HG03354 (cell line): ENCODE measurements around the gene ETV6.
"Not testable (repeated sequence)": the region's sequence is repeated elsewhere in the genome, so short reads cannot be mapped to it uniquely, and the experiment has no call there.

Experiments
- ATAC-seq: cut with Tn5 transposase; IDR thresholded peaks from one replicate; pipeline ENCODE4 v1.9.1; 2021; ENCODE audit warnings: mild to moderate bottlenecking; ENCODE audit not compliant: unreplicated experiment, poor library complexity, severe bottlenecking

Gene ETV6

DNA sequence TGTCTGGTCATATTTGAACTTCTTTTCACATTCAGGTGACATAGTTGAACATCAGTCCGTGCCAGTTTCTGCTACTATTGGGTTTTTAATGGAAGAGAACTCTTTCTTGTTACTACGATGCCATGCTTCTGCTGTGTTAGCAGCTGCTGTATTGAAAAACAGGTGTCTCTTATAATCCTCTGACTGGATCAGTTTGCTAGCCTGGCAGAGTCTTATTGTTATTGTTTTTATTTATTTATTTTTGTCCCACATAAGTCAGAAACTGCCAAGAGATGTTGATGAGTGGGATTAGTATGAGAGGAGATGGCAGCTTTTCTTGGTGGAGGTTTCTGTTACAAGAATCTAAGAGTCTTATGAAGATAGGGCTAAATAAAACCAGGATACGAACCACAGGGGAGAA is 14.6 kb downstream of the ETV6 start:
- ATAC-seq = no peak

GRCh38 chr12:11666131-11667050 is 16.9 kb downstream of the ETV6 start:
- no peak for ATAC-seq

DNA sequence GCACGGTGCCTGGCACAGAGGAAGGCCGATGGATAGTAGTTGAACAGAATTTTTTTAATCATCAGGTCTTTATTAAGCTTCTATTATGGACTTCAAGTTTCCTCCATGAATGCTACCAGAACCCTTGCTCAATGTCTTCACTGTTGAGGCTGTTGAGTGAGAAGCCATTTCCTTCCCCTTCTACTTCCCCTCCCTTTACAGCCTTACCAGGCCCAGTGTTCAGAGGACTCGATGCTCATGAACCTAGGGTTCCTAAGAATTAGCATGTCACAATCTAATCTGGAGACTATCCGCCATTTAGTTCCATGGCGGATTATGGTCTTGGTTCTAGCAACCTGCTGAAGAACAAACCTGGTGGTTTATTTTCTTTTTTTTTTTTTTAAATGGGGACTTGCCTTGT is 17.7 kb downstream of the ETV6 start:
- no peak for ATAC-seq

DNA sequence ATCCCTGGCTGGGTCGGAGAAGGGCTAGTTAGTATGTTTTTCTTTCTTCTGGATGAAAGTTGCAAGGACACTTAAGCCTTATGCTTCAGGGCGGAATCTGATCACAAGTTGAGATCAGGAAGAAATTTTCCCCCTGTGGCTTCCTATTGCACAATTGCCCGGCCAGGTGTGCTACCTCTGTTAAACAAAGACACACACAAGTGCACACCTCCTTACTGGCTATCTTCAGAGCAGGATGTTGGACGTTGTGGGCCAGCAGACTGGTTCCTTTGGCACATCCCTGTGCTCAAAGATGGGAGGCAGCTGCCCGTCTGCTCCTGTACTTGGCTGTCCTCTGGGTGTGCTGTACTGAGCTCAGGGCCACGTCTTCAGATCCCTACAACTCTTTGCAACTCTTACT is 19.1 kb downstream of the ETV6 start:
- no peak for ATAC-seq

- ATAC-seq = no peak
Measured at GRCh38 chr12:11669348-11669747, 19.9 kb downstream of the ETV6 start.

DNA sequence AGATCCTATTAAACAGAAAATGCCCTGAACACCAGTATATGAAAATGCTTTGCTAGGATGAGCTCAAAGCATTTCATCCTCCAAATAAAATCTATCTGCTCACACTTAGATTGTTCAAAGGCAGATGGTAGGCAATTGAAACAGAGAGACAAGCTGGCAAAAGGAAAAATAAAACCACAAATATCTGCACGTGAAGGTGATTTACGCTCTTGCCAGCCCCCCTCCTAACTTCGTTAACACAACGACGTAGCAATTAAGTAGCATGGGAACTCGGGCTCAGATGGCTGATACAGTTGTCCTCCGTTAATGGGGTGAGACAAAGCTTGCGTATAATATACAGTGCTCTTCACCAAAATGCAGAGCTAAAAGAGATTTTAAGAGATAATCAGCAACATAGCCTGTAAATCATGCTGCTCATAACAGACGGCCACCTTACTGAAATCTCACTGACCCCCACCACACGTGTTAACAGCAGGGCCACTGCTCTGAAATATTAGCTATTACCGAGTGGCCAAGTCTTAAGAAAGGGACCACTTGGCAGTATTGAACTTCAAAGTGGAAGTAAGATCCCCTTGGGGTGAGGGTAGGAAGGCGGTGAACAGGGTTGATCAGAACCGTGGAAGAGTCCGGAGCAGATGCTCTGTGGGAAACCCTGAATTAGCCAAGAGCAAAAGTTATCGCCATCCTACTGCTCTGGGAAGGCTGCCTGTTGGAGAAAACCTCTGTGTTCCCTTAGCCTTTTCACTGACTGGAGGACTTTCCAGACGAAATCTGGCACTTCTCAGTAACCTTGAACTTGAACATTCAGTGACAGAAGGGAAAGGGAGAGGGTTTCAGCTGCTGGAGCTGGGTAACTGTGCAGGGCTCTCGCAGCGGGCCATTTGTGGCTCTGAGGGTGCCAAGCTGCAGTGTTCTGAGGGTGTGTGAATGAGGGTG is 23.1 kb downstream of the ETV6 start:
- ATAC-seq = no peak

DNA sequence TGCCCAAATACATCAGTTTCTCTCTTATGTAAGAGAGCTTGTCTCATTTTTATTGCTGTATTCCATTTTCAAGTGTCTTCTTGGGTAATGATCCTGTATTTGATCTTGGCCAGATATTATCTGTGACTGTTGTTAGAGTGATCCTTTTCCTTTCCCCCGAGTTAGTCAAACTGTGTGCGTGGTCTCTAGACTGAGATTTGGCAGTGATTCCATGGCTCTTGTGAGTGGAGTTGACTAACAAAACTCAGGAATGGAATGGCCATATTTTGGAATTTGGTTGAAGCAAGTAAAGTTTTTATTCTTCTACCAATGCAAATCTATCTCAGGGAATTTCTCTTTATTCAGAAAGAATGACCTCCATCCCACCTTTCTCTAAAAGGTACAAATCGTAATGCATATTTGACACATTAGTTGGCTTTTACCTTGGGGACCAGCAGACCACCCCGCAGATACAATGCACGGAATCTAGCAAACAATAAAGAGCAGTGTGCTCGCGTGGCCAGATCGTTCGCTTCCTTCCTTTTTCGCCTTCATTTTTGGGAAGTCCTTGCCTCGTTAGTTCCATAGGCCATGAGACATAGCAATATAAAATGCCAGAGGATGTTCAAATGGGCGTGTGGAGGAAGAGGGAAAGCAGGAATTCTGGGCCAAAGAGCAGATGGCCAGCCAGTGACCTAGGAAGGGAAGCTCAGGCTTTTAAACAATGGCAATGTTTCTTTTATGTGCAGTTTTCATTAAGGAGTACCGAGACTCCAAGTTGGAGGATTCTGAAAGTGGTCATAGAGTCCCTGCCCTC is 24.4 kb downstream of the ETV6 start:
- no peak for ATAC-seq

DNA sequence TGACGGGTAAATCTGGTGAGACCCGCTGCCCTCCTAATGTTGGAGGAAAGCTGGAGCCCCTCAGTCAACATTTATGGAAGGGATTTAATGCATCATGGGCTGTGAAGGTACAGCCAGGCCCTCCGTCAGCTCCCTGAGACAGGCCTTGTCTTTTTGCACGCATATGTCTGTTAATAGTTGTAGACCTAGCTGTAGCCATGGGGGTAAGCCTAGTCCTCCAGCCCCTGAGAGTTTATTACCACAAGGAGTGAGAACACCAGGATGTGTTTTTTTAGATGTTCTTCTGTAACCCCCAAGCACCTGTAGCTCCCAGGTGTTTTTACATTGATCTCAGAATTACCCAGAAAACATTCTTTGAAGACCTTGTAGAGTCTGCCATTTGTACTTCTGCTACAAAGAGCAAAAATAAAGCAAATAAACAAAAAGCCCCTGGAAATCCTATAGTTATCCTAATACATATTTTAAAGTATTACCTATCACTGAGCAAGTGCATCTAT is 25.5 kb downstream of the ETV6 start:
- ATAC-seq = no peak

DNA sequence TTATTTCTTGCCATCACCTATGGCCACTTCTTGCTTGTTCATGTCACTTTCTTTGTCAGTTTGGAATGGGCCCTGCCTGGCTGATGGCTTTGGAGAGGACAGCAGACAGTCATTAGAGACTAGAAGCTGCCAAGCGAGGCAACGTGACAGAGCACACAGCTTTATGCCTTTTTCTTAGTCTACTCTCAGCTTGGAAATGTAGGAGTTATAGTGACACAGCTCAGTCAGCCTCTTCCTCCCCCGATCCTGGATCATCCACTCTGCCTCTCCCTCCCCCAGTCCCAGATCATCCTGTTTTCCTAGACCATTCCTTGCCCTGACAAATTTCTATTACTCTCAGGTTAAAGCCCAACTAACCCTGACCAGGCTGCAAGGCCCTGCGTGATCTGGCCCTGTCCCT is 26.6 kb downstream of the ETV6 start:
- no peak for ATAC-seq

DNA sequence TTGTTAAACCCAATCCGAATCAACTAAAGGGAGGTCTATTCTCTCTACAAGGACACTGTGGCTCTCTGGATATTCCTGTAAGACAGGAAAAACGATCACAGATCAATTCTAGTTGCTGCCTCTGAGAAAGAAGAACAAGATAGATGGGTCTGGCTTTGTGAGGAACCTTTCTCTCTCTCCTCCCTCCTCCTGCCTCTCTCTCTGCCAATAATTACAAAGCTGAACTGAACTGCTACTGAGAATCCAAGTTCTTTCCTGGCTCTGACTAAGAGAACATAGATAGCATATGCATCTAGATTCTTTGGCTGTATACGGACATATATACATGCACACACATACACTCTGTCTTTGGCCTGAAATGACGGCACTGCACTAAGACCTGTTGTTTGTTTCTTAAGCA is 27.6 kb downstream of the ETV6 start:
- ATAC-seq = no peak

DNA sequence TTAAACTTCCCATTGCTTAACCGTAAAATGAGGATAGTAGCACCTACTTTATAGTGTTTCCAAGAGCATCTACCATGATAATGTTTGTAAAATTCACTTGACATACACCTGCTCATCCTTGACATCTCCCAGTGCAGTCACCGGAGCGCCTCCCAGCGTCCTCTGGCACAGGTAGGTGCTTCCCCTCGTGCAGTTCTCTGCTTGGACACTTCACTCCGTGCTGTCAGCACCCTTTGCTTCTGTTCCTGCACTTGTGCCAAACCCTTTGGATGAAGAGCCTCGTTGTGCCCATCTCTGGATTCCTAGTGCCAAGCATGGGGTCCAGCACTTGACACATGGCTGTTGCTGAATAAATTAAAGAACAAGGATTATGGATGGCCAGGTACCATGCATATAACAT is 28.3 kb downstream of the ETV6 start:
- no peak for ATAC-seq

- no peak for ATAC-seq
Measured at GRCh38 chr12:11678781-11679180, 29.3 kb downstream of the ETV6 start.

DNA sequence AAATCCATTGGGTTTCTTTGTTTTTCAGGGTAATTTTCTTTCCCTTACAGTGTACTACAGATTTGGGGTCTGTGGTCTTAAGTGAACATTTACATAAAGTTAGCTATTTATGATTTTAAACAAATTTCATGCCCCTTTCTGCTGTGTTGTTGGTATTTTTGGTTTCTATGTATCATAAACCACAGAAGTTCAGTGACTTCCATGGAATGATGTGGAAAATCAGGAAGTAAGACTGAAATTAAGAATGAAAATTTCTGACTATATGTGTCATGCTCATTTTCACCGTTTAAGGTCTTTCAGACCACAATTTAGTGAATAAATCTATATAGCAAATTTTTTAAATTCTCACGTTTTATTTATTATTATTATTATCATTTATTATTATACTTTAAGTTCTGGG is 31.7 kb downstream of the ETV6 start:
- no peak for ATAC-seq

- not testable (repeated sequence) for ATAC-seq
Measured at GRCh38 chr12:11681695-11682094, 32.2 kb downstream of the ETV6 start.

GRCh38 chr12:11684393-11684792 is 34.9 kb downstream of the ETV6 start:
- ATAC-seq = no peak

DNA sequence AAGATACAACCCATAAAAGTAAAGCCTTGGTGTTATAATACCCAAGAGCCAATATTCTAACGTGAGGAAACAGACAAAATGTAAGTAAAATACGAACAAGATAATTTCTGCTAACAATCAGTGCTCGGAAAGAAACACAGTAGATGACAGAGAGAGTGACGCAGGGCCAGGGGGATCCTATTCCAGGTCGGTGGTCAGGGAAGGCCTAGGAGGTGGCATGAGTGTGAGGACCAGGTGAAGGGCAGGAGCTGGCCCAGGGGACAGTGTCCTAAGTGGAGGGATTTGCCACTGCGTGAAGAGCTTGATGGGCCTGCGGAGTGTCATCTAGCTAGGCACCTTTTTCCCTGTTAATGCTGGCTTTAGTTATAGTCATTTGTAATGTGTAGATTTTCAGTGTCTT is 35.3 kb downstream of the ETV6 start:
- ATAC-seq = no peak

DNA sequence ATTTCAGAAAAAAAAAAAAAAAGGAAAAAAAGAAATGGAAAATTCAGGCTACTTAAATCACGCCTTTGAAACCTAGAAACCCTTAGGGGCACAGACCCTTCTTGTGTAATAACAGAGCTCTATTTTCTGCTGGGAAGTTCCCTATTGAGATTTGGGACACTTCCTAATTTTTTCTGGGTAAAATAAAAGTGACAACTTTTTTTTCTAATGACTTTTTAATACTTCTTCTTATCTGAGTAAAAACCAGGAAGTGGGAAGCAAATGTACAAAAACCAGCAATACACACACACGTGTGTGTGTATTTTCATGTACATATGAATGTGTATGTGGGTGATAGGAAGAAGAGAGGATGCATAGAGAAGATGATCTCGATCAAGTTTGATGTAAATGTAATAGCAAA is 35.8 kb downstream of the ETV6 start:
- ATAC-seq = no peak

GRCh38 chr12:11685716-11686115 is 36.2 kb downstream of the ETV6 start:
- ATAC-seq = no peak

GRCh38 chr12:11686120-11686519 is 36.6 kb downstream of the ETV6 start:
- ATAC-seq = no peak

DNA sequence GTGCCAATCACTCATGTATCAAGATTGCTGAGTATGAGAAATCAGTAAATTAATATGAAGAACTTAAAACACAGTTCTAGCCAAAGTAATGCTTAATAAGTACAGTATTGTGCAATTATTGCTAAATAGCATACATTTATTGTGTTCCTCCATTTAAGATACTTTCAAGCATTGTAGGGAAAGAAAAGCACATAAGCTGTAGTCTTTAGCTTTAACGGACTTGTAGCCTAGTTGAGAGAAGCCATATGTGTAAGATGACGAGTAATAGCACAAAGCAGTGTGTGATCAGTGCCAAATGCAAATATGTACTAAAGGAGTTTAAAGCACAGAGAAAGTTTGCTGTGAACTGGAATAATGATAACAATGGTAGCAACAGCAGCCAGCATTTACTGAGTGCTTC is 38.1 kb downstream of the ETV6 start:
- ATAC-seq = no peak
